B cell (primary cell): ENCODE measurements around the gene MAML3.

ENCODE experiments used
- CTCF ChIP-seq: fragments of 200-600 bp; IDR thresholded peaks from one replicate; pipeline ENCODE4 v1.8.0; 2022; ENCODE audit warnings: antibody characterized with exemption, mild to moderate bottlenecking
- EZH2 ChIP-seq: IDR thresholded peaks from 2 replicates; pipeline ENCODE4 v1.6.1; 2012; ENCODE audit warnings: borderline replicate concordance, low read depth, mild to moderate bottlenecking, moderate library complexity, low read length; ENCODE audit not compliant: insufficient read depth, poor library complexity, severe bottlenecking

GRCh38 chr4:140000232-140000631 lies 153.8 kb downstream of the MAML3 start:
- TF ChIP-seq CTCF, result no peak
- no peak for TF ChIP-seq EZH2
